K562 (cell line): ENCODE data around the gene NET1.

Experiments
- CTCF ChIP-seq, 3 experiments: IDR thresholded peaks in 2 of 3; conservative IDR thresholded peaks in 1 of 3; 2 replicates each; pipeline ENCODE4 v1.5.1; 2011 to 2012; ENCODE audit warnings: low read length in 3 of 3, mild to moderate bottlenecking in 3 of 3, control low read depth in 2 of 3, improper control_type of control experiment in 1 of 3, inconsistent platforms in 1 of 3, low read depth in 1 of 3, mixed read lengths in 1 of 3, moderate library complexity in 1 of 3; ENCODE audit not compliant: insufficient read depth in 2 of 3
- ETV6 ChIP-seq, 3 experiments: fragments of 150-350 bp in 1 of 3; sonication (generic) in 1 of 3; formaldehyde crosslinking in 1 of 3; IDR thresholded peaks; 2 replicates each; pipeline versions ENCODE4 v1.6.1 to v1.8.0; 2014 to 2022; ENCODE audit warnings: borderline replicate concordance in 2 of 3, low read depth in 2 of 3, antibody characterized with exemption in 1 of 3, low read length in 1 of 3, mild to moderate bottlenecking in 1 of 3, missing genetic modification reagents in 1 of 3
- POLR2A ChIP-seq: fragments of 450-650 bp; conservative IDR thresholded peaks from 2 replicates; pipeline ENCODE4 v1.6.1; 2016
- SMAD1 ChIP-seq: fragments of 150-350 bp; IDR thresholded peaks from 2 replicates; pipeline ENCODE4 v1.6.1; 2014; ENCODE audit warnings: low read length, low read depth; ENCODE audit not compliant: partially characterized antibody
- SMARCB1 ChIP-seq: IDR thresholded peaks from 2 replicates; pipeline ENCODE4 v1.6.1; 2011; ENCODE audit warnings: improper control_type of control experiment, low read depth; ENCODE audit not compliant: insufficient read length

- TF ChIP-seq POLR2A = no peak
- TF ChIP-seq ETV6 (IDR thresholded peaks at IDR 0.05; ENCODE audit: borderline replicate concordance in 1 of 2, low read depth in 2 of 2, low read length in 1 of 2) = no peak
- no peak for TF ChIP-seq ETV6 (CRISPR knock-in tag; IDR thresholded peaks at IDR 0.05; ENCODE audit: borderline replicate concordance)
- no peak for TF ChIP-seq CTCF (IDR thresholded peaks at IDR 0.05 in 2 of 3, conservative IDR thresholded peaks at IDR 0.05 in 1 of 3; ENCODE audit: insufficient read depth in 2 of 3, low read depth in 1 of 3, low read length in 3 of 3)
- no peak for TF ChIP-seq SMARCB1
- TF ChIP-seq SMAD1 = no peak
These were observed 27.1 kb upstream of the NET1 start for GRCh38 chr10:5385224-5385623.
